ENCODE data around the gene TECPR1.

The TECPR1 gene

DNA sequence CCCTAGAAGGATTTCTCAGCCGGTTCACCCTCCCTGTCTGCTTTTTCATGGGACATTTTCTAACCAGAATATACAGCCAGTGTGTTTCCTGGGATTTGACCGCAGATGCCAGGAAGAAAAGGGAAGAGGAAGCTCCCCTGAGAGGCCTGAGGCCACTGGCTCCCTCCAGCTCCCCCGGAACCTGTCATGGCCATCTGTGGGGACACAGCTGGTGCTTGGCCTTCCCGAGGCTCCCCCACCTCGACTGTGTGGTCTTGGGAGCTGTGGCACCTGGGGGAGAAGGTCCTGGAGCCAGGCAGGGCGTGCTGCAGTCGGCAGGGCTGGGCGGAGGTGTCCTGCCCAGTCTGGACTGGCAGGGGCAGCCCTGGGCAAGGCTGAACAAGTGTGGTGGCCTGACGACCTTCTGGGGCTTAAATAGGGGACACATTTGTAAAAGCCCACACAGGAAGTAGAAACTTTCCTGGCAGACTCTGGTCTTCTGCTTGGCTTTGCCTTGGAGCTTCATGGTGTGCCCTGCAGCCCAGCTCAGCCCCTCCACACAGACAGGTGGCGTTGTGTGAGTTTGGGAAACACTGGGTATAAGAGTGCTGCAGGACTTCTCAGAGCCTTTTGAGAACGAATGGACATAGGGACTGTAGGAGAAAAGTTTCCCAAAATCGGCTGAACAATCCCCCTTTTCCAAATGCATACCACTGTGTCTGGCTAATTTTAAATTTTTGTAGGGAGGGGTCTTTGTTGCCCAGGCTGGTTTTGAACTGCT, 36.2 kb upstream of the TECPR1 start:
- Histone ChIP-seq H3K9ac (ENCODE audit: low read length) (no peak overlapping the region), H3K27me3 (ENCODE audit: low read length) (no peaks in the 10 kb centered on the region), H4K20me1 (ENCODE audit: low read depth, low read length) (no peaks in the 10 kb centered on the region), H3K4me2 (ENCODE audit: low read depth, low read length, poor library complexity, severe bottlenecking) (no peak overlapping the region), H3K9me2 (replicated peaks; ENCODE audit: insufficient read depth, low read length) (no peaks in the 10 kb centered on the region), H3F3A (ENCODE audit: insufficient read depth) (no peaks in the 10 kb centered on the region), H2AFZ (ENCODE audit: low read depth, low read length, severe bottlenecking) (no peak overlapping the region), H3K79me2 (ENCODE audit: insufficient read depth, low read length) (no peaks in the 10 kb centered on the region), H3K36me3 (ENCODE audit: low read length) (no peaks in the 10 kb centered on the region), H3K4me3 (ENCODE audit: insufficient read depth, low read length, poor library complexity, severe bottlenecking) (no peak overlapping the region), H3K9me3 (ENCODE audit: insufficient read depth, low read length) (no peaks in the 10 kb centered on the region), H3K27ac (ENCODE audit: low read depth, low read length) (no peak overlapping the region)
- no peak for TF ChIP-seq EZH2phosphoT487 (conservative IDR thresholded peaks at IDR 0.05; ENCODE audit: low read length)
- TF ChIP-seq, protein P1, sequence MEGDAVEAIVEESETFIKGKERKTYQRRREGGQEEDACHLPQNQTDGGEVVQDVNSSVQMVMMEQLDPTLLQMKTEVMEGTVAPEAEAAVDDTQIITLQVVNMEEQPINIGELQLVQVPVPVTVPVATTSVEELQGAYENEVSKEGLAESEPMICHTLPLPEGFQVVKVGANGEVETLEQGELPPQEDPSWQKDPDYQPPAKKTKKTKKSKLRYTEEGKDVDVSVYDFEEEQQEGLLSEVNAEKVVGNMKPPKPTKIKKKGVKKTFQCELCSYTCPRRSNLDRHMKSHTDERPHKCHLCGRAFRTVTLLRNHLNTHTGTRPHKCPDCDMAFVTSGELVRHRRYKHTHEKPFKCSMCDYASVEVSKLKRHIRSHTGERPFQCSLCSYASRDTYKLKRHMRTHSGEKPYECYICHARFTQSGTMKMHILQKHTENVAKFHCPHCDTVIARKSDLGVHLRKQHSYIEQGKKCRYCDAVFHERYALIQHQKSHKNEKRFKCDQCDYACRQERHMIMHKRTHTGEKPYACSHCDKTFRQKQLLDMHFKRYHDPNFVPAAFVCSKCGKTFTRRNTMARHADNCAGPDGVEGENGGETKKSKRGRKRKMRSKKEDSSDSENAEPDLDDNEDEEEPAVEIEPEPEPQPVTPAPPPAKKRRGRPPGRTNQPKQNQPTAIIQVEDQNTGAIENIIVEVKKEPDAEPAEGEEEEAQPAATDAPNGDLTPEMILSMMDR (IDR thresholded peaks at IDR 0.05; ENCODE audit: insufficient read depth, low read length, poor library complexity, severe bottlenecking), result no peak

DNA sequence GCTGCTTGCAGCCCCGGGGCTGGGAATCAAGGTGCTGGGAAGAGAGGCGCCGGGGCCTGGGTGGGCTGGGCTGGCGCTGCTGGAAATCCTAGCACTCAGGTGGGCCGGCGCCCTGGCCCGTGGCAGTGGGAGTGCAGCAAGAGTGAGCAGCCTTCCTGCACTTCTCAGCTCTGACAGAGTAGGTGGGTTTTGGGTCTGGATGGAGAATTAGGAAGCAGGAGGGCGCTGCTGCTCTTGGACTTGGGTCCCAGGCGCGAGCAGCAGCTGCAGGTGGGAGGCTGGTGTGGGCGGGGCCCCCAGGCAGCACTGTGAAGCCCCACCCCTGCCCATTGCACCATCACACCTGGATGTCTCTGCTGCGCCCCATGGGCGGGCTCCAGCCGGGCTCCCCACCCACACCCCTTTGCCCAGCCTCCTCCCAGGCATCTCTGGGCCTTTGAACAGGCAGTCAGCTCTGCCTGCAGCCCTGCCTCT, 35.5 kb upstream of the TECPR1 start:
- H3K4me3 ChIP-seq (ENCODE audit: insufficient read depth, low read length, poor library complexity, severe bottlenecking), result no peak overlapping the region
- H3K9me3 ChIP-seq (ENCODE audit: insufficient read depth, low read length), result no peaks in the 10 kb centered on the region
- no peaks in the 10 kb centered on the region for H3F3A ChIP-seq (ENCODE audit: insufficient read depth)
- H3K79me2 ChIP-seq (ENCODE audit: insufficient read depth, low read length), result no peaks in the 10 kb centered on the region
- H3K4me2 ChIP-seq (ENCODE audit: low read depth, low read length, poor library complexity, severe bottlenecking), result no peak overlapping the region
- no peak overlapping the region for H2AFZ ChIP-seq (ENCODE audit: low read depth, low read length, severe bottlenecking)
- H3K27me3 ChIP-seq (ENCODE audit: low read length), result no peaks in the 10 kb centered on the region
- H4K20me1 ChIP-seq (ENCODE audit: low read depth, low read length), result no peaks in the 10 kb centered on the region
- no peaks in the 10 kb centered on the region for H3K36me3 ChIP-seq (ENCODE audit: low read length)
- TF ChIP-seq, protein P1 (IDR thresholded peaks at IDR 0.05; ENCODE audit: insufficient read depth, low read length, poor library complexity, severe bottlenecking), result no peak
- no peak for TF ChIP-seq EZH2phosphoT487 (conservative IDR thresholded peaks at IDR 0.05; ENCODE audit: low read length)
- H3K27ac ChIP-seq (ENCODE audit: low read depth, low read length), result no peak overlapping the region
- H3K9me2 ChIP-seq (replicated peaks; ENCODE audit: insufficient read depth, low read length), result no peaks in the 10 kb centered on the region
- H3K9ac ChIP-seq (ENCODE audit: low read length), result no peak overlapping the region

DNA sequence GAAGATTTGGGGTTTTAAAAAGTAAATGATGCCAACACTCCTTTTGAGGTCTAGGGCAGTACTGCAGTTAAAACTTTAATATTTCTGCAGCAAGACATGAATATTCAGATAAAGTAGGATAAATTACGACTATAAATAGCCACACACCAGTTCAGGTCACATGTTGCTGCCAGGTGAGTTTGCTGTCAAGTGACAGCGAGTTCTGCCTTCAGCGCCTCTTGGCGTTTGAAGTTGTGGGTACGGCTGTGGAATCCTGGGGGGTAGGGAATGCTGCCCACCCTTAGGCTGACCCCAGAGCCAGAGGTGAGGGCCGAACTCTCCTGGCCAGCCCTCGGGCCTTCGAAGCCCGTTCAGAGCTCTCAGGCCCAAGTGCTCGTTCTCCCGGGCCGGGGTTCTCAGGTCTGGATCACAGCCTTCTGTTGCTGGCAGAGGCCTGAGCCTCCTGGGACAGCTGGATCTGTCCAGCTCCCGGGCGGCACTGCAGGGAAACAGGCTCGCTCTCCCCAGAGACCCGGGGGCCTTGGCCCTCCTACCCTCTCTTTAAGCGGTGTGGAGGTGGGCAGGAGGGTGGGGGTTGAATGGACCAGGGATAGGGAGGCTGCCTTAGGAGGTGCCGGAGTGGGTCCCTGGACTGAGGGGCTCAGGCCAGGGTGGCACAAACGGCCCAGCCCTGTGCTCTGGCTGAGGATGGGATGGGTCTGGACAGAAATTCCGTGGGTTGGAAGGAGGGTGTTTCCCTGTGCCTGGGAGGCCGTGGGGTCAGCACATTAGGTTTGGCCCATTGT, 34.9 kb upstream of the TECPR1 start:
- H3K27ac ChIP-seq (ENCODE audit: low read depth, low read length), result no peak overlapping the region
- no peaks in the 10 kb centered on the region for H4K20me1 ChIP-seq (ENCODE audit: low read depth, low read length)
- no peak overlapping the region for H3K4me2 ChIP-seq (ENCODE audit: low read depth, low read length, poor library complexity, severe bottlenecking)
- H3K9me3 ChIP-seq (ENCODE audit: insufficient read depth, low read length), result no peaks in the 10 kb centered on the region
- no peaks in the 10 kb centered on the region for H3K36me3 ChIP-seq (ENCODE audit: low read length)
- H2AFZ ChIP-seq (ENCODE audit: low read depth, low read length, severe bottlenecking), result no peak overlapping the region
- no peaks in the 10 kb centered on the region for H3K27me3 ChIP-seq (ENCODE audit: low read length)
- H3K9me2 ChIP-seq (replicated peaks; ENCODE audit: insufficient read depth, low read length), result no peaks in the 10 kb centered on the region
- no peak overlapping the region for H3K9ac ChIP-seq (ENCODE audit: low read length)
- TF ChIP-seq, protein P1 (IDR thresholded peaks at IDR 0.05; ENCODE audit: insufficient read depth, low read length, poor library complexity, severe bottlenecking), result no peak
- TF ChIP-seq EZH2phosphoT487 (conservative IDR thresholded peaks at IDR 0.05; ENCODE audit: low read length), result no peak
- no peaks in the 10 kb centered on the region for H3K79me2 ChIP-seq (ENCODE audit: insufficient read depth, low read length)
- no peaks in the 10 kb centered on the region for H3F3A ChIP-seq (ENCODE audit: insufficient read depth)
- H3K4me3 ChIP-seq (ENCODE audit: insufficient read depth, low read length, poor library complexity, severe bottlenecking), result no peak overlapping the region

Data from SU-DHL-6 (cell line).